Activated naive CD4-positive, alpha-beta T cell (primary cell): Measurements from ENCODE around the gene INPP5K.
"Not testable (repeated sequence)": the region's sequence is repeated elsewhere in the genome, so short reads cannot be mapped to it uniquely, and the experiment has no call there.

Experiments used
- DNase-seq, 4 experiments: peaks; one replicate each; lab custom pipeline; 2025; lab: John Stamatoyannopoulos, UW

Gene INPP5K

DNA sequence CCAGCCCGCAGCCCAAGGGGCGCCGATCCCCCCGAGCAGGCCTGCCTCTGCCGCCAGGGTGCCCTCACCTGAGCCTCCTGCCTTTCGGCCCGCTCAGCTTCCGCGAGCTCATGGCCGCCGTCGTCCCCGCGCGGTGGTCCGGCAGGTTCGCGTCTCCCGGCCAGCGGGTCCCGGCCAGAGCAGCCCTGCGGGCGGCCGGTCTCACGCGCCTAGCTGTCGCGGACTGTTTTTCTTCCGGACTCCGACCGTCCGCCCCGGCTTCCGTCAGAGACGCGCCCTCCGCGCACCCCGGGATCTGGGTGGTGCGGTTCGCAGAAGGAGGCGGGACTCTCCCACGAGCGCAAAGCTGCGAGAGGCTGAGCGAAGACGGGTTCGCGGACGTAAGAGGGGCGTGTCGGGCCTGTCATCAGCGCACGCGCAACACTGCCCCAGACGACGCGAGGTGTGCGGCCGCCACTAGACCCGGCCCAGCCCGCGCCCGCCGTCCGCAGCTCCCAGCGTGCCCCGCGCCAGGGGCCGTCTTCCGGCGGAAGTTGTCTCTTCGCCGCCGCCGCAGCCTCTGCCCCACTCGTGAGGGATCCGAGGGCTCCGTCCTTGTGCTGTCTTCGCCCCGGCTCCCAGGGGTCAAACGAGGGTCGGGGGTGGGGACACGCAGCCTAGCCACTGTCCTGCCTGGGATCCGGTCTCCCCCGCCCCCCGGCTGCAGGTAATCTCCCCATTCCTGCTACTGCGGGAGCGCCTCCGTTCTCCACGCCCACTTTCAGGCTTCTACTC lies at the start of gene INPP5K:
Gene INPP5K, minus strand, starts transcription at position 225 of the 774 bp plus-strand sequence. Its CDS starts 113 bp downstream, at position 112.
- DNase-seq, result peak; percentile 88 to 97 (median 95)

DNA sequence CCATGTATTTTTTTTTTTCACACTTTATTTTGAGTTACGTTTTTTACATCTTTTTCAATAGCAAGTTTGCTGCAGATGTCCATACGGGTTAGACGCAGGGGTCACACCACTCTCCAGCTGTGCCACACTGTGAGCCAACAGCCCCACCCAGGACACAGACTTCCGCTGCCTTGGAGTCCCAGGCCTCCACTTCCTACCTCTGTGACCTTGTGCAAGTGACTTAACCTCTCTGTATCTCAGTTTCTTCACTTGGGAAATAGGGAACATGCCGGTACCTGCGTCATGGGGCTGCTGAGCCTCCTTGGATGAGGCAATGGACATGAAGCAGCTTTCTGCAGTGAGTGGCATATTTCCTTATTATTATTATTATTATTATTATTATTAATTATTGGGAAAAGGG lies 49.5 kb upstream of the INPP5K start:
- DNase-seq, result no peak

DNA sequence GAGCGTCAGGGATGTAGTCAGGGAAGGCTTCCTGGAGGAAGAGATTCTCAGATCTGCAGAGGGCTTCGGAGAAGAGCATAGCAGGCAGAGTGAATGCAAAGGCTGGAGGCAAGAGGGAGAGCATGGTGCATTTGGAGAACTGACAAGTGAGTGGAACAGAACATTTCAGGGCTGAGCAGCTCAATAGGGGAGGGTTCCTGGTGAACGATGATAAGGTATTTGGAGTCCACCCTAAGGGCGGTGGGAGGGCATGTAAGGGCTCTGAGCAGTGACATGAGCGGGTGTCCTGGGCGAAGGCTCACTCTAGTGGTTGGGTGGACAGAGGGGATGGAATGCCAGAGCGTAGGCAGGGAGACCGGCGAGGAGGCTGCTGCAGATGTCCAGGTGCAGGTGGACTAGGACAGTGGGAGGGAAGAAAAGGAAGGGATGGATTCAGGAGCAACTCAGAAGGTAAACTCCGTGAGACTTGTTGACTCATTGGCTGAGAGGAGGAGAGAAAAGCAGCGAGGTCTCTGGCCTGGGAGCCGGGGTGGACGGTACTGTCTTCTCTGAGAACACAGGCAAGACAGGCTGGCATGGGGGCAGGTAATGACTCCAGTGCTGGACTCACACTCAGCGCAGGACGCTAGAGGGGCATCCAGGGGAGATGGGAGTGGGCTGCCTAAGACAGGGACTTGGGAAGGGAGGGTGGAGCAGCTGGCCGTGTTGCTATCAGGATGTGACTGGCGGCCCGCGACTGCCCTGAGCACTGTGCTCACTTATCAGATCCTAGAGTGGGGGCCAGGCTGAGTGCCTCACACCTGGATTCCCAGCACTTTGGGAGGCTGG lies 47.6 kb upstream of the INPP5K start:
- no peak for DNase-seq

DNA sequence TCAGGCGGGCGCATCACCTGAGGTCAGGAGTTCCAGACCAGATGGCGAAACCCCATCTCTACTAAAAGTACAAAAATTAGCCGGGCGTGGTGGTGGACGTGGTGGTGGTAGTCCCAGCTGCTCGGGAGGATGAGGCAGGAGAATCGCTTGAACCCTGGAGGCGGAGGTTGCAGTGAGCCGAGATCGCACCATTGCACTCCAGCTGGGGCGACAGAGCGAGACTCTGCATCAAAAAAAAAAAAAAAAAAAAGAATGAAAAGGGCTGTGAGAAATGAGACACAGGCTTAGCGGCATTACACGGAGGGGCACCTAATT lies 47.0 kb upstream of the INPP5K start:
- DNase-seq, result not testable (repeated sequence)

DNA sequence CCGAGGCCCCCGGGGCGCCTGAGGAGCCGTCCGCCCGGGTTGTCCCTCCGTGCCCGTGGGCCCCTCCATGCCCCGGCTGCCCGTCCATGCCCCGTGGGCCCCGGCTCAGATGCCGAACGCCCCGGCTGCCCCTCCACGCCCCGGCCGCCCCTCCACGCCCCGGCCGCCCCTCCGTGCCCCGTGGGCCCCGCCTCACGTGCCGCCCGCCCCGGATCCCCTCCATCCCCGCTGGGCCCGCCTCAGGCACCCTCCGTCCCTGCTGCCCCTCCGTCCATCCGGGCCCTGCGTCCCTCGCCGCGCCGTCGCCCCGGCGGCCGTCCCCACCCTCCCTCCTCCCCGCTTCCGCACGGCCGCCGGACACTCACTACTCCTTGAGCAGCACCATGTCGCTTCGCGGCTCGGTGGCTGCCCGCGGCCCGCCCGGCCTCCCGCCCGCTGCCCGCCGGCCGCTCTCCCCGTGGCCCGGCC lies 45.8 kb upstream of the INPP5K start:
- DNase-seq, result no peak

DNA sequence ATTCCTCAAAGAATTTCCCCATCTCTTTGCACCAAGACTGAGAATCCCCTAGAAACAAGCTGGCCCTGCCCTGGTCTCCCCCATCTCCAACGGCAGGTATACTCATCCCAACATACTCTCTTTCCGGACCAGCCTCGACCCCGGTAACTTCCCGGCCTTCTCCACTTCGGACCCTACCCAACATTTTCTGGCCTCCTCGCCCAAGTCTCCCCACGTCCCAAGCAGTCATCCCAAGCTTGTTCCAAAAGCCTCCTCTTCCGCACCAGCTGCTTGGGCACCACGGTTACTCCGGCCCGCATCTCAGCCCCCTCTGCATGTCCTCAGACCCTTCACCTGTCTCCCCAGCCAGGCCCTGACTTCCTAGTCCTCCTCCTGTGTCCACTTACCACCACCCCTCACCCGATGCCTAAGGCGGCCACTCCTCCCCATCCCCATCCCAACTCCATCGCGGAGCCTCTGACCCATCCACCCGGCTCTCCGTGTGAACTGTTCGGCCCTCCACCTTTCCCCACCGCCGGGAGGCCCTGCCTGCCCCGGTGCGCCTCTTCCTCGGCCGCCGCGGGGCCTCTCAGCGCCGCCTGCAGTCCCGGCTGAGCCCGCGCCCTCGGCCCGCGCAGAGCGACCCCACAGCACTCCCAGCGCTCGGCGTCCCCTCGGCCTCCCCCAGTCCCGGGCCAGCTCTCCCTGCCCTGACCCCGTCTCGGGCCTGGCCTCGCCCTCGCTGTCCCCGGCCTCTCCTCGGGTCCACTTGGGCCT lies 45.2 kb upstream of the INPP5K start:
- DNase-seq, result peak in 1 of 4 experiments; percentile 22

DNA sequence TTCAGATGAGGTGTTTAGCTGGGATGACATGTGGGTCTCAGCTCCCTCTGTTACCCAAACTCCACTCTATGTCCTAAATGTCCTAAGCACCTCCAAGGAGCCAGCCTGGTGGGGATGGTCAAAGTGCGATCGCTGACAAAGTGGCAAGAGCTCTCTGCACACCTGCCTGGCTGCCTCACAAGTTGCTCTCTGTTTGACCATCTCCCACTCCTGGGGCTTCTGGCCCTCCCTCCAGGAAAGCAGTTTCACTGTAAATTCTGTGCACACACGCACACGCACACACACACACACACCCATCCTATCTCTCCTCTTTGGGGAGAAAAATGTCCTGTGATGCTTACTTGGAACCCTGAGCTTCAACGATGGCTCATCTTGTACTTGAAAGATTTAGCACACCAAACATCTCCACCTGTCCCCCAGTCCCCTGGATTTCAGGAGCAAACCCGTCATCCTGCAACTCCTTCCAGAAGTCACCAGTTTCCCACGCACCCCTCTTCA lies 44.5 kb upstream of the INPP5K start:
- no peak for DNase-seq

DNA sequence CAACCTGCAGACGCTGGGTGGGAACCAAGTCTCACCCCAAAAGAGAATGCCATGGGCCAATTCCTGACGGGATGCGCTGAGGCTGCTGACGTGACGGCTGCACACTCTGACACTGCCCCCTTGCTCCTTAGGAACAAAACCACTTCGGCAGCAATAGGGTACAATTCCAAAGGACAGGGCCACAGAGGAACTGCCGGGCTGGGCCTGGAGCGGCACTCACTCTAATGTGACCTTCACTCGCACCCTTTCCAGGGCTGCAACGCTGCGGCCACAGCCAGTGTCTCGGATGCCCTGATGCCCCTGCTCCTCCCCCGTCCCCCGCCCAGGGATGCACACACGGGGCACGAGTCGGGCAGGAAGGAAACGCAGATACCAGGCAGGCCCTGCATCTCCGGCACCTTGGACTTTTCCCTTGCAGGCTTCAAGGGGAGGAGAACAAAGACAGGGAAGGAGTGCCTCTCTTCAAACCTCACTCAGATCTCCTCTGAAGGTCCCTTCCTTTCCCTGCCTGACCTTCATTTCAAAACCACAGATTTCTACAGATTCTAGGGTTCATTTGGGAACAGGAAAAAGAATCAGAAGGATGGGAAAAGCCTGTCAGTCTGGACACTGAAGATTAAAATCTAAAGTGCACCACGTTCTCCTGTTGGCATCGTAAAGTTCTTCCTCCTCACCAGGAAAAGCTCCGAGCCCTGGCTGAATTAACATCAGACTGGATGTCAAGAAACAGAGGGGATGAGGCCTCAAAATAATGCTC lies 43.9 kb upstream of the INPP5K start:
- no peak for DNase-seq

DNA sequence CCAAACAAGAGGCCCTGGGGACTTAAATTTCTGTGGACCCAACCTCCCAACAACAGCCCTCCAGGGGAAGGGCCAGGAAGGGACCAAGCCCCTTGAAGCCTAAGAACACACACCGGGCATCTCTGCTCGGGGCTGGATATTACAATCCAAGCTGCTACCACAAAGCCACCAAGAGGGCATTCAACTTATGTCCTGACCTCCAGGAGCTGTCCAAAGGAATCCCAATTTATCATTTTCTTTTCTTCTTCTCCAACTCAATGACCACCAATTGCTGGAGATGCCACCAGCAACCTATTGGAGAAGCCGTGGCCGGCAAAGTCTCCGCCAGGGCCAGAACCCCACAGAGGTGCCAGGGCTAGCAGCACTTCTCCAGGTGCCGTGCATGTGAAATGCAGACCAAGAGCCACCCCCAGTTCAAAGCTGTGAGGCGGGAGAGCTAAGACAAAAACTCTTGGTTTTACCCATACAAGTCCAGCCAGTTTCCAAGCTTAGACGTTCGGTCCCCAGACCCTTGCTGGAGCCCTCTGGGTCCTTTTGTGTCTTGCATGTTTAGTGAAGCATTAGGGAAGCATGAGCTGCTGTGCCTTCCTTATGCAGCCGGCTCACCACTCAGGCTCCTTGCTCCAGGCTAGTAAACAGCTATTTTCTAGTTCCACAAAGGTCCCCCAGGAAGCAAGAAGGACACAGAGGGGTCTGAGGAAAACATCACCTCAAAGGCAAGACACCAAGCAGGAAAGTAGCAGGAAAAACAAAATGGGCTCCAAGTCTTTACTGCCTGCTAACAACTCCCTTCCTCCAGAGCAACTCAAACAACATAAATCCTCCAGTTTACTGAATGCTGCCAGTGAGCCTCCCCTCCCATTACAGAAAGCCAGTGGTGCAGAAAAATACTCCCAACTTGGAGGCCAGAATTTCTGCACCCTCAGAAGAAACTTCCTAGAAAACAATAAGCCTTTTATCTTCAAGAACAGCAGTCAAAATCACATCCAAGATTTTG lies 42.9 kb upstream of the INPP5K start:
- no peak for DNase-seq

DNA sequence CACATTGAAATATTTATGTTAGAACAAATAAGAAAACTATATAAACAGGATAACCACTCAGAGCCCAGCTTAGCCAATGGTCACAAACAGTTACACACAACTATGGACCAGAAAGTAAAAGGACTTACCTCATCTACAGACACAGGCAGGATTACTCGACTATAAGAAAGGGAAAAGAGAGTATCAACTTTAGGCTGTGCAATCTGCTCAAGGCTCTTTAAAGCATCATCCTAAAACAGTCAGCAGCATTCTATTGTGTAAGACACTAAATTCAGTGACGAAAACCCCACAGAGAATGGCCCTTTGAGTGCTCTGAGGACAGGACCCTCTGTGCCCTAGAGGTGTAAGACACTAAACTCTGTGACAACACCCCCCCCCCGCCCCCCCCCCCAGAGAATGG lies 42.0 kb upstream of the INPP5K start:
- DNase-seq, result no peak

DNA sequence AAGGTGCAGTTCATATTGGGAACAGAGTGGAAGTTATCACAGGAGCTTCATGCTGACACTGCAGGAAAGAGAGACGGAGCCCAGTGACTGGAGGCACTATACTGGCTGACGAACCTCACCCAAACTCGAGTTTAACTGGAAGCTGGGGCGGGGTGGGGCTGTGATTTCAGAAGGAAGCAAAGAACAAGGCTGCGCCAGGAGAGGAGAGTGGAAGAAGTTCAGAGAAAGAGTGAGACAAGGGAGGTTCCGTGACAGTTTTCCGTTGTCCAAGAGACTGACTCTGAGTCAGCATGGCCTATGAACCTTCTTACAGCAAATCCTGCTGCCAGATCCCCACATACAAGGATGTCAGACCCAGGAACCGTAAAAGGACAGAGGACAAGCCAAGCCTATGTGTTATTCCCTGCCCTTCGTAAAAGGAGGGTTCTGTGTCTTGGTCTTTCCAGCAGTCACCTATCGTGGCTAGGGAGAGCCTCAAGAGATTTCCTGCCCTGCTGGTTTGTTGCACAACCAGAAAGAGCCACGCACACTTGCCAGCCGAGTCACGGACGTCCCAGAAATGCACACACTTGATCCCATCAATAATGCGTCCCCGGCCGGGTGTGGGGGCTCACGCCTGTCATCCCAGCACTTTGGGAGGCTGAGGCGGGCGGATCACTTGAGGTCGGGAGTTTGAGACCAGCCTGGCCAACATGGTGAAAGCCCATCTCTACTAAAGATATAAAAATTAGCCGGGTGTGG lies 41.1 kb upstream of the INPP5K start:
- DNase-seq, result no peak

DNA sequence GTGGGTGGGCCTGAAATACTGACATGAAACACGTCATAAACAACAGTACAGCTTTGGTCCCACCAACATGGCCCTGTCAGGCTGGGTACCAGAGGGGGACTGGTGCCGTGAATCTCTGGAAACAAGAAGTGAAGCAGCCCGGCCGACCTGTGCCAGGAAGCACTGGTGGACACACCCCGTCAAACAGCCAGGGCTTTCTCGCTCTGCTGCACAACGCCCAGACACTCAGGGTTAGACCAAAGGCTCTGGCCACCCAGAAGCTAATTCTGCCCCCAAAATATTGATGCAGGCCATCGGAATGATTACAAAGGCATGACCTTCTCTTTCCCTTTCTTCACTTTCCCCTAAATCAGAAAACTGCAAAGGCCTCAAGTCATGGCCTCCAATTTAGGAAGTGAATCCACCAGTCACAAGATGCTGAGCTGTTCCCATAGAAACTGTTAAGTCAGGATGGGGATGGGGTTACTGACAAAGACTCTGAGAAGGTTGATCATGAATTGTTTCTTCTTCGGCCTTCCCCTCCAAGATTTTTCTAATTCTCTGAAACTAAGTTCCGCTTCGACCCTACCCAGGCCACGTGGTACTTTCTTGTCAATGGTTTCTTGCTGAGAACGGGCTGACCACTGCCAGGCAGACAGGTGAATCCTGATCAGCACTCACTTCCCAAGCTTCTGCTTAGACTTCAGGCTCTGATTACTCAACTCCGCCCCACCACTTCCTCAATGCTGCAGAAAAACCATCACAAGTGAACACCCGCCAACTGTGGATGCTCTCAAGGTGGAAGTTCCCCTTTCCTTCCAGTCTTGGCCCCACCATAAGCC lies 39.4 kb upstream of the INPP5K start:
- DNase-seq, result no peak

DNA sequence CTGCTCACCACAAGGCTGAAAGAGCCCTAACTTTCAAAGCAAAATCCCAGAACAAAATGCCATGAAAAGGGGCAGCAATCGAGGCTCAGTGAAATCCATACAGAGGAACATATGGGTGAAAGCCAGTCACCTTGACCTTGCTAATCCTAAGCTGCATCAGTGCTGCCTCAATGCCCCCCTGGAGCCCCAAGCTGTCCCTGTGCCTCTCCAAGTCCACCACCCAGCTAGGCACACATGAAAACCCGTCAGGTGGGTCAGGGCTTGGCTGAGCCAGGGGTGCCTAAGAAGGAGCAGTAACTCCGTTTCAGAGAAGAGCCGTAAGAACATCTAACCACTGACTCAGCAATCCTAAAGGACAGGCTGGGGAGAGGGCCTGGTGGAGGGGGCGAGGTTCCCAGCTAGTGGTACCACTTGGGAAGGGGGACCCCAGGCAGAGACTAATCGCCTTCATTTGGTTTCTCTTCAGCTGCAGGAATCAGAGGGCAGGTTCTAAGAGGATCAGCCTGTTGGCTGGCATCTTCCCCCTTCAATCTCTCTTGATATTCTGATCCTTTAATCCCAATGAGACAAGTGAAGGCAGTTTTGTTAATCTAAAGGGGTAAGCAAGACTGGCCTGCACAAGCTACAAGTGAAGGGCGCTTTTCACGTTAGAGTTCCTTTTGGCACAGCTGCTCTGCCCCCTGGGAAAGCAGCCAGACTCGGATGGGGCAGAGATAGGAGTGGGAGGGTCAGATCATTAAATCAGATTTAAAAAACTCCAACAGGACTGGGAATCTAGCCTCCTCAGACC lies 38.5 kb upstream of the INPP5K start:
- DNase-seq, result no peak

DNA sequence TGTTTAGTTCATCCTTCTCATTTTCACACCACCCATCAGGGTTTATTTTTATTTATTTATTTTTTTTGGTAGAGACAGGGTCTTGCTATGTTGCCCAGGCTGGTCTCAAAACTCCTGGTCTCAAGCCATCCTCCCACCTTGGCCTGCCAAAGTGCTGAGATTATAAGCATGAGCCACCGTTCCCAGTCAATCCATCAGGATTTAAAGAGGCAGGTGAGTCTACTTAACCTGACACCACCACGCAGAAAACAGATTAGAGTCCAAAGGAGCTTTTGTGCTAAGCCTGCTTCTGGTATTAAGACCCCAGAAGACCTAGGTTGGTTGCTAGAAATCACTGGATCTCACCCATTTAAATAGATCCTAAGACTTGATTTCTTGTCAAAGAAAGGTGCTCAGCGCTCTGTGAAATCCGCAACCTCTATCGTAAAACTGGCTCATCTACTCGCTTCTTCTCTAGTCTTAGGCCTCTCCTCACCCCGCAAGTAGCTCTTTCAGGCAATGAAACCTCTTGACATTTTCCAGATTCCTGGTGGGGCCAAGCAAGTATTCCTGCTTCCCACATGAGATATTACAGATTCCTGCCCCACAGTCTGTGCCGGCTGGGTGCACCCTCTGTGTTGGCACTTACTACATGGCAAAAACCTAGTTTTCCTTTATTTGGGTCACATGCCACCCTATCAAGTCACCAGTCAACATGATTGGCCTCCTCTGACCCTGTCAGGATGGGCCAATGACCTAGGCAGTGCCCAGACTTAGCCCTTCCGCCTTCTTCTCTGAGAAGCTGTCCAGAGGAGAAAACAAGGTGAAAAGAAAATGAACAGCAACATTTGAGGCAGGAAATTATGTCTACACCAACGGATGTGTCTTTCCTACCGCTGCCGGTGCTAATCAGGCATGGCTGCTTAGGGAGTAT lies 37.2 kb upstream of the INPP5K start:
- no peak for DNase-seq

DNA sequence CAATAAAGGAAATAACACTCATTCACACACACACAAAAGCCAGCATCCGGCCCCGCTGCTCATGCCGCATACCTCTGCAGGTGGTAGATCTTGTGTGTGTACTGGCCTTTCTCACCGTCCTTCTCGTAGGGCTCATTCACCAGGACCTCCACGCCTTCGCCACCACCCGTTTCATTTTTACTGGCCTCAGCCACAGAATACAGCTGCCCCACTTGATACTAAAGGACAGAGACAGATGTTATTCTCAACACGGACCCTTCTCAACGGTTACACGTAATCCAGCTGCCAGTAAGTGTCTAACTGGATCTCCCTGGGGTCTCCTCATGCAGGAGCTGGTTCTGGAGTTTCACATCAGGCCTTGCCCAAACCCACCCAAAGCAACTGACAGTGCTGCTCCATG lies 36.5 kb upstream of the INPP5K start:
- DNase-seq, result no peak

DNA sequence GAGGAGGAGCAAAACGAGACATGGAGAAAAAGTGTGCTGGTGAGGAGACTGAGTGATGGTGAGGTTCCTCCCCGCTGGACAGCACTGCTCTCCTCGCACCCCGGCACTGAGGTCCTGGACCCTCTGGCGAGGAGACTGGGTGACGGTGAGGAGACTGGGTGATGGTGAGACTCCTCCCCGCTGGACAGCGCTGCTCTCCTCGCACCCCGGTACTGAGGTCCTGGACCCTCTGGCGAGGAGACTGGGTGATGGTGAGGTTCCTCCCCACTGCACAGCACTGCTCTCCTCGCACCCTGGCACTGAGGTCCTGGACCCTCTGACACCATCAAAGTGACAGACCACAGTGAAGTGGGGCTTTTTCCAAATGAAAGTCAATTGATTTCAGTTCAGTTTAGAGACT lies 35.3 kb upstream of the INPP5K start:
- DNase-seq, result no peak

DNA sequence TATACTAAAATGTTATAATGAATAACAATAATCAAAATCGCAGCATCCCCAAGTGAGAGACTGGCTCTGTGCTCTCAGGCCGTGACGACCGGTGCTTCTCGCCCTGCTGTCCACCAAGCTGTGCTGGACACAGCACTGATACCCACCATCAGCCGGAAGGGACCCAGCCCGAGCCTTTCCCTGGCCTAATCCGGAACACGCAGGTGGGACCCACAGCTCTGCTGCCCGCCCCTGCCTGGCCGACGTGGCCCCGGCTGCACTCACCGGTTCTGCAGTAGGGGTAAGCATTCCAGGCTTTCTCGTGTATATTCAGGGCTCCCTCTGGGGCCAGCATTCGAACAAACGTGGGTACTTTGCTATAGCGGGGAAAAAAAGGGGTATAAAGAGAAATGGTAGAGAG lies 31.6 kb upstream of the INPP5K start:
- DNase-seq, result no peak
